Choroid plexus epithelial cell (primary cell): Measurements from ENCODE around the gene MRPL9.
"Not testable (repeated sequence)": the region's sequence is repeated elsewhere in the genome, so short reads cannot be mapped to it uniquely, and the experiment has no call there.

Experiments
- DNase-seq: peaks from one replicate; pipeline ENCODE4 v3.0.0-alpha.2; 2010; ENCODE audit warnings: low read depth
- H3K4me3 ChIP-seq: 2 replicates; pipeline ENCODE4 v1.5.1; 2011; ENCODE audit warnings: low read depth, mild to moderate bottlenecking, control low read depth, low read length, moderate library complexity
- CTCF ChIP-seq: conservative IDR thresholded peaks from 2 replicates; pipeline ENCODE4 v1.5.1; 2011; ENCODE audit warnings: low read depth, mild to moderate bottlenecking, control low read depth, inconsistent platforms, low read length, moderate library complexity

MRPL9 gene

GRCh38 chr1:151774256-151774922 is 11.1 kb upstream of the MRPL9 start:
- no peak for DNase-seq
- TF ChIP-seq CTCF, result no peak
- no peak overlapping the region for H3K4me3 ChIP-seq

- peak; percentile 53 for DNase-seq
- no peak for TF ChIP-seq CTCF
Measured at GRCh38 chr1:151773702-151774101, 10.4 kb upstream of the MRPL9 start.

GRCh38 chr1:151769270-151769669 is 6.0 kb upstream of the MRPL9 start:
- not testable (repeated sequence) for H3K4me3 ChIP-seq

More at GRCh38 chr1:151773702-151774101, 10.4 kb upstream of the MRPL9 start:
- no peak overlapping the region for H3K4me3 ChIP-seq

GRCh38 chr1:151768351-151769066 is 5.2 kb upstream of the MRPL9 start:
- DNase-seq, H3K4me3 ChIP-seq: not testable (repeated sequence)

More at GRCh38 chr1:151769270-151769669, 6.0 kb upstream of the MRPL9 start:
- DNase-seq, result not testable (repeated sequence)

GRCh38 chr1:151763990-151764389 is 694 bp upstream of the MRPL9 start:
- peak; percentile 4 for DNase-seq
- peak overlapping the region; percentile 95 for H3K4me3 ChIP-seq
- no peak for TF ChIP-seq CTCF

- no peak overlapping the region for H3K4me3 ChIP-seq
- no peak for TF ChIP-seq CTCF
- no peak for DNase-seq
Measured at GRCh38 chr1:151760597-151761385, 2.5 kb downstream of the MRPL9 start.

- DNase-seq, result no peak
- TF ChIP-seq CTCF, result no peak
- no peak overlapping the region for H3K4me3 ChIP-seq
Measured at GRCh38 chr1:151759241-151759640, 4.1 kb downstream of the MRPL9 start.
